Measurements from ENCODE around the gene CMTR1. TPM values are rescaled to one million over a fixed set of nuclear protein-coding genes. Genes with fewer than 3 reads are reported as not detected.

The CMTR1 gene
- total RNA-seq, 1 experiment from 2014 or later, result 34.8 TPM

GRCh38 chr6:37487591-37488380 is 54.8 kb downstream of the CMTR1 start:
- H3K14ac ChIP-seq (ENCODE audit: insufficient read depth, low read length), result no peak overlapping the region
- no peak overlapping the region for H2BK12ac ChIP-seq (ENCODE audit: insufficient read length, low read depth, low read length)
- no peaks in the 10 kb centered on the region for H3K27me3 ChIP-seq (ENCODE audit: insufficient read depth, low read length)
- H4K5ac ChIP-seq (ENCODE audit: insufficient read length, low read depth, low read length), result no peak overlapping the region
- Mint-ChIP-seq H3K36me3 (ENCODE audit: insufficient read depth in 1 of 3, low read depth in 3 of 3) (peaks cover 0 to 4% (median 2%) of the 10 kb centered on the region in 3 experiments; a peak in 2 of 7 replicates), H3K4me3 (no peak overlapping the region), H3K27ac (peak overlapping the region in 1 of 3 experiments; percentile 68; a peak in 1 of 7 replicates), H3K4me1 (peaks cover 35 to 49% of the 10 kb centered on the region in 2 experiments), H3K9me3 (no peaks in the 10 kb centered on the region), H3K27me3 (ENCODE audit: low read depth) (no peaks in the 10 kb centered on the region; the same call in none of the 2 replicates)
- peaks cover 5% of the 10 kb centered on the region; the same call in 1 of the 2 replicates for H3K4me1 ChIP-seq (ENCODE audit: insufficient read depth, low read length)
- no peak overlapping the region for H3K23ac ChIP-seq (ENCODE audit: insufficient read length, low read depth, low read length)
- H4K8ac ChIP-seq (replicated peaks; ENCODE audit: insufficient read length, low read depth, low read length), result no peak overlapping the region
- H2BK20ac ChIP-seq (ENCODE audit: low read depth, low read length, poor library complexity, severe bottlenecking), result no peak overlapping the region
- no peaks in the 10 kb centered on the region for H4K20me1 ChIP-seq (ENCODE audit: control insufficient read depth, insufficient read depth, insufficient read length)
- no peak overlapping the region for H3K27ac ChIP-seq (ENCODE audit: insufficient read length, low read depth, low read length)
- no peak overlapping the region for H2AFZ ChIP-seq (ENCODE audit: low read length)
- no peak overlapping the region for H3K4me2 ChIP-seq (ENCODE audit: insufficient read depth, insufficient read length, low read length)
- H3T11ph ChIP-seq (ENCODE audit: low read length), result no peak overlapping the region
- no peaks in the 10 kb centered on the region for H3K79me1 ChIP-seq (ENCODE audit: insufficient read depth, low read depth, low read length, poor library complexity, severe bottlenecking)
- TF ChIP-seq, protein P1, sequence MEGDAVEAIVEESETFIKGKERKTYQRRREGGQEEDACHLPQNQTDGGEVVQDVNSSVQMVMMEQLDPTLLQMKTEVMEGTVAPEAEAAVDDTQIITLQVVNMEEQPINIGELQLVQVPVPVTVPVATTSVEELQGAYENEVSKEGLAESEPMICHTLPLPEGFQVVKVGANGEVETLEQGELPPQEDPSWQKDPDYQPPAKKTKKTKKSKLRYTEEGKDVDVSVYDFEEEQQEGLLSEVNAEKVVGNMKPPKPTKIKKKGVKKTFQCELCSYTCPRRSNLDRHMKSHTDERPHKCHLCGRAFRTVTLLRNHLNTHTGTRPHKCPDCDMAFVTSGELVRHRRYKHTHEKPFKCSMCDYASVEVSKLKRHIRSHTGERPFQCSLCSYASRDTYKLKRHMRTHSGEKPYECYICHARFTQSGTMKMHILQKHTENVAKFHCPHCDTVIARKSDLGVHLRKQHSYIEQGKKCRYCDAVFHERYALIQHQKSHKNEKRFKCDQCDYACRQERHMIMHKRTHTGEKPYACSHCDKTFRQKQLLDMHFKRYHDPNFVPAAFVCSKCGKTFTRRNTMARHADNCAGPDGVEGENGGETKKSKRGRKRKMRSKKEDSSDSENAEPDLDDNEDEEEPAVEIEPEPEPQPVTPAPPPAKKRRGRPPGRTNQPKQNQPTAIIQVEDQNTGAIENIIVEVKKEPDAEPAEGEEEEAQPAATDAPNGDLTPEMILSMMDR (conservative IDR thresholded peaks at IDR 0.05), result no peak
- no peaks in the 10 kb centered on the region for H3K9me3 ChIP-seq (ENCODE audit: control insufficient read depth, low read depth, low read length)
- no peak overlapping the region for H2BK15ac ChIP-seq (ENCODE audit: low read depth, low read length)
- no peak overlapping the region for H4K91ac ChIP-seq (ENCODE audit: insufficient read length, low read depth, low read length)
- H2BK120ac ChIP-seq (ENCODE audit: low read depth, low read length, poor library complexity, severe bottlenecking), result no peak overlapping the region
- H3K4ac ChIP-seq (ENCODE audit: low read depth, low read length), result no peak overlapping the region
- H3K9ac ChIP-seq (ENCODE audit: extremely low read depth, insufficient read length, low read length), result no peak overlapping the region
- H2BK5ac ChIP-seq (ENCODE audit: insufficient read length, low read length), result no peak overlapping the region
- no peak overlapping the region for H3K56ac ChIP-seq (ENCODE audit: insufficient read length, low read depth, low read length)
- H3K18ac ChIP-seq (ENCODE audit: insufficient read length, low read depth, low read length), result no peak overlapping the region
- DNase-seq, result peak; percentile 17
- WGBS (ENCODE audit: extremely low coverage, insufficient read length, low lambda C conversion rate), result no CpG with 5 or more reads among the region's 9 CpGs
- H2AK5ac ChIP-seq (ENCODE audit: insufficient read length, low read length), result no peak overlapping the region
- H3K23me2 ChIP-seq (ENCODE audit: insufficient read length, low read depth, low read length, poor library complexity, severe bottlenecking), result no peaks in the 10 kb centered on the region
- no peaks in the 10 kb centered on the region for H3K79me2 ChIP-seq (ENCODE audit: insufficient read depth, low read length)

All from H9 (cell line).